Parathyroid adenoma (tissue), 2 donors: Measurements from ENCODE around the gene DPM3.

Experiments
- H2AFZ ChIP-seq: fragments of 300-600 bp; sonication (generic); one replicate; pipeline ENCODE4 v1.7.0; 2017; ENCODE audit warnings: antibody characterized with exemption, mild to moderate bottlenecking
- H3K27ac ChIP-seq: fragments of 300-600 bp; sonication (generic); one replicate; pipeline ENCODE4 v1.7.0; 2017
- H3K27me3 ChIP-seq: fragments of 300-600 bp; sonication (generic); one replicate; pipeline ENCODE4 v1.7.0; 2017; ENCODE audit warnings: low read length; ENCODE audit not compliant: control insufficient read depth, insufficient read depth
- H3K36me3 ChIP-seq: fragments of 300-600 bp; sonication (generic); one replicate; pipeline ENCODE4 v1.7.0; 2017; ENCODE audit warnings: low read length; ENCODE audit not compliant: control insufficient read depth, insufficient read depth
- H3K4me1 ChIP-seq: fragments of 300-600 bp; sonication (generic); one replicate; pipeline ENCODE4 v1.7.0; 2017; ENCODE audit warnings: control low read depth
- H3K4me2 ChIP-seq: fragments of 300-600 bp; sonication (generic); one replicate; pipeline ENCODE4 v1.7.0; 2017; ENCODE audit warnings: low read length
- H3K4me3 ChIP-seq: fragments of 300-600 bp; sonication (generic); one replicate; pipeline ENCODE4 v1.7.0; 2017; ENCODE audit warnings: low read depth, low read length
- H3K79me2 ChIP-seq: fragments of 300-600 bp; sonication (generic); one replicate; pipeline ENCODE4 v1.7.0; 2017; ENCODE audit warnings: control low read depth
- H3K9ac ChIP-seq: fragments of 300-600 bp; sonication (generic); one replicate; pipeline ENCODE4 v1.7.0; 2017; ENCODE audit warnings: mild to moderate bottlenecking
- H3K9me3 ChIP-seq: fragments of 300-600 bp; sonication (generic); one replicate; pipeline ENCODE4 v1.7.0; 2017; ENCODE audit warnings: low read length; ENCODE audit not compliant: control insufficient read depth
- TF ChIP-seq, protein P1 (sequence below): fragments of 300-600 bp; sonication (generic); IDR thresholded peaks from one replicate; pipeline ENCODE4 v1.7.0; 2017; ENCODE audit warnings: antibody characterized with exemption, mild to moderate bottlenecking
- donor health status: primary hyperparathyroidism.

DPM3 gene

DNA sequence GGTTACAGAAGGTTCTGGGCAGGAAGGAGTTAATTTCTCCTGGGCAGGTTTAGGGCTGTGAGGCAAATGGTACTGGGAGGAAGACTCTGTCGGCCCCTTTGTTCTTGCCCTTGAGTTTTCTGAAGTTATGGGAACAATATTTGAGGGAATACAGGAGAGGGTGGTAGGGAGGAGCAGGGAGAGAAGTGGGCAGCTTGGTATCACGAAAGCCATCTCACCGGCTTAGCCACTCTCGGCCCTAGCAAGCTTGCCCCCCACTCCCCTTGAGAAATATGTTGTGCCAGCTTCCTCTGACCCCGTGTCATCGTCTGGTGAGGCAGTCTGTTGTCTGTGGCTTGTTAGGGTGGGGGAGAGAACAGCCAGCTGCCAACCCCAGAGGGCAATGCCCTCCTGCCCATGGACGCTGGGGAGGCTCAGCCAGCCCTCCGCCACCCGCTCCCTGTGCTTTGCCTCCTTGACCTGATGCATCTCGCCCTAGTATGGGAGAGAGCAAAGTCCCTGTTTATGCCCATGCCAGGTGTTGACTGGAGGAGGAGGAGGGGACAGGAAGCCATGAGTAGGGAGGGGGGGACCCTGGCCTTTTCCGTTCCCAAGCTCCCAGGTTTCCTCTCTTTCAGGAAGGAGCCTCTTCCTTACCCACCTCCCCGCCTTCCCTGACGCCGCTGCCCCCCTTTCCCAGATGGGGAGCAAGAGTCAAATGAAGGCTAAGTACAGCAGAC, 11.4 kb downstream of the DPM3 start:
- H3K4me3 ChIP-seq: peak overlapping the region; percentile 75
- peak overlapping the region; percentile 64 for H2AFZ ChIP-seq
- H3K27me3 ChIP-seq: no peaks in the 10 kb centered on the region
- TF ChIP-seq, protein P1, sequence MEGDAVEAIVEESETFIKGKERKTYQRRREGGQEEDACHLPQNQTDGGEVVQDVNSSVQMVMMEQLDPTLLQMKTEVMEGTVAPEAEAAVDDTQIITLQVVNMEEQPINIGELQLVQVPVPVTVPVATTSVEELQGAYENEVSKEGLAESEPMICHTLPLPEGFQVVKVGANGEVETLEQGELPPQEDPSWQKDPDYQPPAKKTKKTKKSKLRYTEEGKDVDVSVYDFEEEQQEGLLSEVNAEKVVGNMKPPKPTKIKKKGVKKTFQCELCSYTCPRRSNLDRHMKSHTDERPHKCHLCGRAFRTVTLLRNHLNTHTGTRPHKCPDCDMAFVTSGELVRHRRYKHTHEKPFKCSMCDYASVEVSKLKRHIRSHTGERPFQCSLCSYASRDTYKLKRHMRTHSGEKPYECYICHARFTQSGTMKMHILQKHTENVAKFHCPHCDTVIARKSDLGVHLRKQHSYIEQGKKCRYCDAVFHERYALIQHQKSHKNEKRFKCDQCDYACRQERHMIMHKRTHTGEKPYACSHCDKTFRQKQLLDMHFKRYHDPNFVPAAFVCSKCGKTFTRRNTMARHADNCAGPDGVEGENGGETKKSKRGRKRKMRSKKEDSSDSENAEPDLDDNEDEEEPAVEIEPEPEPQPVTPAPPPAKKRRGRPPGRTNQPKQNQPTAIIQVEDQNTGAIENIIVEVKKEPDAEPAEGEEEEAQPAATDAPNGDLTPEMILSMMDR: no peak
- H3K27ac ChIP-seq: peak overlapping the region; percentile 72
- H3K9ac ChIP-seq: no peak overlapping the region
- no peaks in the 10 kb centered on the region for H3K79me2 ChIP-seq
- H3K36me3 ChIP-seq: no peaks in the 10 kb centered on the region
- peak overlapping the region; percentile 57 for H3K4me2 ChIP-seq
- peaks cover 2% of the 10 kb centered on the region for H3K4me1 ChIP-seq
- no peaks in the 10 kb centered on the region for H3K9me3 ChIP-seq

DNA sequence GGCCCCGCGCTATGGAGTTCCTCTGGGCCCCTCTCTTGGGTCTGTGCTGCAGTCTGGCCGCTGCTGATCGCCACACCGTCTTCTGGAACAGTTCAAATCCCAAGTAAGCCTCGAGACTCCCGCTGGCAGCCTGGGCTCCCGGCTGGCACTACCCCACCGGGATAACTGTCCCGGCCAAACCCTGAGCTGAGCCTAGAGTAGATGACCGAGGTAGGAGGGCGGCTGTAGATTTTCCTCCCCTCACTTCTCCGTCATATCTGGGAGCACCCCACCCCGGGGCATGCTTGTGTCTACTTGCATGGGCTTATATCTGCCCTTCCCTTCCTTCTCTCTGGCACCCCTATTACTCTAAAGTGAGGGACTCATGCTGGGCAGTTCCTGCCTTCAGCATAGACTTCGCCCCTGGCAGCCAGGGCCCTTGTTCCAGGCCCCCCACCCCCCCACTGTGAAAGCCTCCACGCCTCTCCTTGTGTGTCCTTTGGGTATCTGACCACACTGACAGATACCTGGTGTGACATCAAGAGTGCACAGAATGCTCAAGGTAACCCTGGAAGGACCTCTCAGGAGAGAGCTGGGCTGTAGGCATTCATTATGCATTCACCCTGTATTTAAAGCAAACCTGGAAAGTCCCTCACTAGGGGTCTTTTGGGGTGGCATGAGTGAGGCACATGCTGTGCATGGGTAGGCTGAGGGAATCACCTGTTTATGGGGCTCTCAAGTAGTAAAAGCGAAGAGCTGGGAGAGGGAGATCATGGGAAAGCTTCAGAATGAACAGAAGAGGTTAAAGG, 12.2 kb downstream of the DPM3 start:
- TF ChIP-seq, protein P1: no peak
- no peaks in the 10 kb centered on the region for H3K9me3 ChIP-seq
- H3K27me3 ChIP-seq: no peaks in the 10 kb centered on the region

DNA sequence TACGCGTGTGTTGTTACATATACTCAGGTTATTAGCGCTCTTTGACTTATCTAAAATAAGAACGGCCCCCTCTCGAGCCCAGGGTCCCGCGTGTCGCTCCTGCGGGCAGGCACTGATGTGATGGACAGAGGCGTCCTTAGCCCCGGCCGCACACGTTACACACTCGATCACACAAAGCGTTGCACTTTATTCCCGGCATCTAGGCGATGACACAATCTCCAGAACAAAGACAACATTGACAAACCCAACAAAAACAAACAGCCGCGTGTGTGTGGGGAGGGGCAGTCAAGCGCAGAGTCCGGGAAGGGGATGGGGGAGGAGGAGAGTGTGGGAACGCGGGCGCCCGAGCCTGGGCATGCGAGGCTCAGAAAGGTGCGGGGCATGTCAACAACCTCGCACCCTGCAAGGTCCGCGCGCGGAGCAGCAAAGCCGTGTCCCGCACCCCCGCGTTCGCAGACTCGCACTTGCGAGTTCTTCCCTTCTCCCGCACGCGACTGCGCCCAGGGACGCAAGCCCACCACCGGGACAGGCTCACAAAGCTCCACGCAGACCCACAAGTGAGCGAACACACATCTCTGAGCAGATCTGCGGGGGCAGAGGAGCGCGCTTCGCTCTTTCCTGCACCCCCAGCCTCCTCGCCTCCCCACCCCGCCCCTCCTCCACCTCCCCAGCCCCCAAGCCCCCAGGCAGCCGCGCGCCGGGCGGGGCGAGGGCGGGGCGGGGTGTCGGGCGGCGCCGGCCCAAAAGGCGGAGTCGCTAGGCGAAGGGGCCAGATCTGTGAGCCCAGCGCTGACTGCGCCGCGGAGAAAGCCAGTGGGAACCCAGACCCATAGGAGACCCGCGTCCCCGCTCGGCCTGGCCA, 13.0 kb downstream of the DPM3 start, which contains the start of gene EFNA1:
Gene EFNA1 (plus strand): TSS at position 772 of the 862 bp plus-strand sequence. CDS start 102 bp downstream, outside the sequence.
- Histone ChIP-seq H3K27ac (peak within 1 kb of the TSS; percentile 72), H3K9me3 (no peaks in the 10 kb centered on the region), H3K4me3 (peak within 1 kb of the TSS; percentile 75), H3K4me2 (peak within 1 kb of the TSS; percentile 57), H3K79me2 (no peaks in the 10 kb centered on the region), H3K9ac (peak within 1 kb of the TSS; percentile 28), H3K27me3 (no peaks in the 10 kb centered on the region), H3K36me3 (no peaks in the 10 kb centered on the region), H2AFZ (peak within 1 kb of the TSS; percentile 77), H3K4me1 (peaks cover 2% of the 10 kb centered on the region)
- TF ChIP-seq, protein P1: no peak

More for the DNA sequence above, 12.2 kb downstream of the DPM3 start:
- Histone ChIP-seq H3K4me1 (peaks cover 2% of the 10 kb centered on the region), H3K4me3 (peak overlapping the region; percentile 75), H3K79me2 (no peaks in the 10 kb centered on the region), H2AFZ (peak overlapping the region; percentile 68), H3K9ac (peak overlapping the region; percentile 28), H3K4me2 (peak overlapping the region; percentile 57), H3K27ac (peak overlapping the region; percentile 72), H3K36me3 (no peaks in the 10 kb centered on the region)

DNA sequence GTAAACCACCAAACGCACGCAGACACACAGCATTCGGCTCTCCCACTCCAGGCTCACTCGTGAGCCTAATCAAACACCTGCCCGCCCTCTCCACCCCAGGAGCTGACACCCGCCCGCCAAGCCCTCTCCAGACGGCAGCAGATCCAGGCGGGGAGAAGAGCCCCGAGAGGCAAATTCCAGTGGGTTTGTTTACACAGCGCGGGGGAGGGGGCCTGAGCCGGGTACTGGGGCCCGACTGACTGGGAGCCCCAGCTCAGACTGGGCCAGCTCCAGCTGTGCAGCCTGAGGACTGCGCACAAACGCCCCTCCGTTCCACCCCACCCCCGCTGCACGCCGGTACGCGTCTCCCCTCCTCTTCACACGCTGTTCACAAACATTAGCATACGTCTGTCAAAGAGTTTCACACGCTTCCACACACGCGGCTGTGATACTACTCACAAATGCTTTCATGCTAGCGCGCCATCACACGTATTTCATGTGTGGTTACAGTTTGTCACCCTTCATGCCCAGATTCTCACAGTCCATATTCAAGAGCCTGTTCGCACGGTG, 13.7 kb downstream of the DPM3 start:
- Histone ChIP-seq H3K4me3 (peak overlapping the region; percentile 75), H2AFZ (peak overlapping the region; percentile 77), H3K9me3 (no peaks in the 10 kb centered on the region), H3K27ac (no peak overlapping the region), H3K4me2 (peak overlapping the region; percentile 57), H3K27me3 (no peaks in the 10 kb centered on the region), H3K79me2 (no peaks in the 10 kb centered on the region), H3K36me3 (no peaks in the 10 kb centered on the region), H3K9ac (no peak overlapping the region), H3K4me1 (peaks cover 2% of the 10 kb centered on the region)
- TF ChIP-seq, protein P1: no peak
